DMS 273 (cell line): ENCODE results near the gene RHBG.
A peak's percentile ranks its signal among the peaks of the same experiment; 100 is the strongest.
"Not testable (repeated sequence)": the region's sequence is repeated elsewhere in the genome, so short reads cannot be mapped to it uniquely, and the experiment has no call there.

Experiments
- DNase-seq: peaks from one replicate; lab custom pipeline; 2025; ENCODE audit not compliant: unreplicated experiment; lab: John Stamatoyannopoulos, UW

The RHBG gene

GRCh38 chr1:156359973-156360372, 9.0 kb upstream of the RHBG start:
- DNase-seq = peak; percentile 67

DNA sequence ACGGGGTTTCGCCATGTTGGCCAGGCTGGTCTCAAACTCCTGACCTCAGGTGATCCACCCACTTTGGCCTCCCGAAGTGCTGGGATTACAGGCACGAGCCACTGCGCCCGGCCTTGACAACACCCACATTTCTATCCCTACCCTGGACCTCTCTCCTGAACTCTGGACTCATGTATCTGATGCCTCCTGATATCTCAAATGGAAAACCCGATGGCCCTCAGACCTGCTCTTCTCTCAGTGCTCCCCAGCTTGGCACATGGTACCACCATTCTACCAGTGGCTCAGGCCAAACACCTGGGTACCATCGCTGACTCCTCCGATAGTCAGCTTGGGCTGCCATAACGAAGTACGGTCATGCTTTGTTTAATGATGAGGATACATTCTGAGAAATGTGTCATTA, 8.5 kb upstream of the RHBG start:
- DNase-seq = no peak

- DNase-seq = no peak
Observed at GRCh38 chr1:156365754-156366153, 3.3 kb upstream of the RHBG start.

GRCh38 chr1:156366378-156367166, 2.4 kb upstream of the RHBG start:
- DNase-seq = no peak

GRCh38 chr1:156367383-156368156, 1.4 kb upstream of the RHBG start:
- no peak for DNase-seq

DNA sequence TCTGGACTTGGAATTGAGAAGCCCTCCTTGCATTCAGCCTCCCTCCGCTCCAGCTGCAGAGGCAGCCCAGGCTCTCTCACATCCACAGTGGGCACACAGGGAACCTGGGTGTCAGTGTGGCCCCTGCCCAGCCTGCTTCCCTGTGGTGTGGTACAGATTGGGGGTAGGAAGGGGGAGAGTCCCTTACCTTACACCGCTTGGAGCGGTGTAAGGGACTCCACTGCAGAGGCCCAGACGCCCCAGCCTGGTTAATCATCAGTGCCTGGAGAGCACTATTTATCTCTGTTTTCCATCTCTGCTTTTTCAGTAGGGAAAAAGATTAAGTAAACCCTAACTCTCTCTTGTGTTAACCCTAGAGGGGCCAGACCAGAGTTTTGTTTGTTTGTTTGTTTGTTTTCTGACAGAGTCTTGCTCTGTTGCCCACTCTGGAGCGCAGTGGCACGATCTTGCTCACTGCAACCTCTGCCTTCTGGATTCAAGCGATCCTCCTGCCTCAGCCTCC, 803 bp upstream of the RHBG start:
- no peak for DNase-seq

DNA sequence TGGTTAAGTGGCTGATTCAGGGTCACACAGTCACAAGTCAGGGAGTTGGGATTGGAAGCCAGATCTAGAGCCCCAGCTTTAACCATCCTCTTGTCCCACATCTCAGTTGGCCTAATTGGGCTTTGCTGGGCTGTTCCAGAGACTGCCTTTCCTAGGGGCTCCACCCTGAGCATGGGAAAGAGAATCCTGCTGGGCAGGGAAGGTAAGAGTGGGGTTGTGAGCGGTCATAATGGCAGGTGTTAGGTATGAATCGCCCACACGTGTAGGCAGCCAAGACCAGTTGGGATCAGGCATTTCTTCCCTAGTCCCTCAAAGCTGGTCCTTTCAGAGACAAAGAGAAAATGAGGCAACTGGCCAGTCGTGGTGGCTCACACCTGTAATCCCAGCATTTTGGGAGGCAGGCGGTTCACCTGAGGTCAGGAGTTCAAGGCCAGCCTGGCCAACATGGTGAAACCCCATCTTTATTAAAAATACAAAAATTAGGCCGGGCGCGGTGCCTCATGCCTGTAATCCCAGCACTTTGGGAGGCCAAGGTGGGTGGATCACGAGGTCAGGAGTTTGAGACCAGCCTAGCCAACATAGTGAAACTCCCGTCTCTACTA, 775 bp downstream of the RHBG start:
- DNase-seq = not testable (repeated sequence)

- DNase-seq = peak; percentile 66
Observed at GRCh38 chr1:156371553-156372264, 2.7 kb downstream of the RHBG start.

DNA sequence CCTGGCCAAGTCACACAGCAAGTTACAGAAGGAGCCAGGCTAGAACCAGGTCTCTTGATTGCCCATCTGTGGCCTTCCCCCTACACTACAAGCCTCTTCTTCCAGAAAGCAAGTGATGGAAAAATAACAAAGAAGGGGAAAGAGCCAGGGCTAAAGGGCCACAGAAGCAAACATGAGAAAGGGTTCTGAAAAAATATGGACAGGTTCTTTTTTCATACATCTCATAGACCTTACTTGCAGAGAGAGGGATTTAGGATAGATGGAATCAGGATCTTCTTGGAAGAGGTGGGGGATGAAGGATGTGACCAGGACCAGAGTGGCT, 3.2 kb downstream of the RHBG start:
- DNase-seq = no peak

DNA sequence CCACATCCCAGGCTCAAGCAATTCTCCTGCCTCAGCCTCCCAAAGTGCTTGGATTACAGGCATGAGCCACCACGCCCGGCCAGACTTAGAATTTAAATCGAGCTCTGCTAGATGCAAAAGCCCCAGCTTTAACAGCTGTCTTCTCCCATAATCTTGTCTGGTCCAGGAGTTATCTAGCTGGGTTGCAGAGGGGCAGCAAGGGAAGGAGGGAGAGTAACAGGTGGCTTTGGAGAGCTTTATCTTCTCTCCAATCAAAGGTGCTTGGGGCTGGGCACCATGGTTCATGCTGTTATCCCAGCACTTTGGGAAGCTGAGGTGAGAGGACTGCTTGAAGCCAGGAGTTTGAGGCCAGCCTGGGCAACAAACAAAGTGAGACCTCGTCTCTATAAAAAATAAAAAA, 3.9 kb downstream of the RHBG start:
- DNase-seq = no peak

DNA sequence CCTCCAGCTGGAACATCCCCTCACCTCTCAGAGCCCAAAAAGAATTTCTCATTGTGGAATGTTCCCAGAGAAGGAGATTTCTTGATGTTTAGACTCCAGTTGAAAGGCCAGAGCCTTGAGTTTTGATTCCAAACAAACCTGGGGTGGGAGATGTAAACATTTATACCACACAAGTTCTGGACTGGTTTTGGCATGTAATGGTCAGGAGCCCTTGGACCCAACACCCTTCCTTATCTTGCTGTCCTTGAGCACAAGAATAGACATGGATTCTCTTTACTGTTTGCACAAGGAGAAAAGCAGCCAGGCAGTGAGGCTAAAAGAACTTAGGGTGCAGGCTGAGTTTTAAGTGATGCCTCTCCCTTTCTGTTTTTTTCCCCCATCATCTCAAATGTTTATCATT, 4.5 kb downstream of the RHBG start:
- DNase-seq = no peak

DNA sequence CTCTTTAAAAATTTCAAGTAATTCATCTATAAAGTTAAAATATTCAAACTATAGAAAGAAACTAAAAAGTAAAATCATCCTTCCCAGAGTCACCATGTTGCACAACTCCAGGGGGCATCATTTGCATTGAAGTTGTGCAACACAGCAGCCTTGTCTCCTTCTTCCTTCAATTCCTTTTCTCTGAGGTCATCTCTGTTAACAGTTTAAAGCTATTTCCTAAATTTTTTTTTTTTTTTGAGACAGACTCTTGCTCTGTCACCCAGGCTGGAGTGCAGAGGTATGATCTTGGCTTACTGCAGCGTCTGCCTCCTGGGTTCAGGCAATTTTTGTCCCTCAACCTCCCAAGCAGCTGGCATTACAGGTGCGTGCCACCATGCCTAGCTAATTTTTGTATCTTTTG, 7.1 kb downstream of the RHBG start:
- no peak for DNase-seq

- DNase-seq = no peak
Observed at GRCh38 chr1:156376958-156377919, 8.2 kb downstream of the RHBG start.

DNA sequence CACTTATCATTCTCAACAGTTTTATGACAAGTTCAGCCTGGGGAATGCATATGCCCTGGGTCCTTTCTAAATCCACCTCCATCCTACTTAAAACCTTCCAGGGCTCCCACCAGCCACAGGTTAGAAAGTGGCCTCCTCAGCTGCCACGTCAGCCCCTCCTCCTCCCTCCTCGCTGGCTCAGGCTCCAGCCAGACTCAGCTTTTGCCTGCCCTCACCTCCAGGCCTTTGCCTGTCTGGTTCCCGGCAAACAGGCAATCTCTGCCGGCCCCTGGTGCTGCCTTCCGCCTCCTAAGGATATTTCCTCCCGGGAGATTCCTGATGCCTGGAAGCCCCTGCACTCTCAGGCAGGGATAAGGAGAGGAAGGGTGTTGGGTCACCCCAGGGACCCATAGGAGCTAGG, 9.5 kb downstream of the RHBG start:
- no peak for DNase-seq

GRCh38 chr1:156379420-156380165, 10.6 kb downstream of the RHBG start:
- DNase-seq = peak; percentile 58

DNA sequence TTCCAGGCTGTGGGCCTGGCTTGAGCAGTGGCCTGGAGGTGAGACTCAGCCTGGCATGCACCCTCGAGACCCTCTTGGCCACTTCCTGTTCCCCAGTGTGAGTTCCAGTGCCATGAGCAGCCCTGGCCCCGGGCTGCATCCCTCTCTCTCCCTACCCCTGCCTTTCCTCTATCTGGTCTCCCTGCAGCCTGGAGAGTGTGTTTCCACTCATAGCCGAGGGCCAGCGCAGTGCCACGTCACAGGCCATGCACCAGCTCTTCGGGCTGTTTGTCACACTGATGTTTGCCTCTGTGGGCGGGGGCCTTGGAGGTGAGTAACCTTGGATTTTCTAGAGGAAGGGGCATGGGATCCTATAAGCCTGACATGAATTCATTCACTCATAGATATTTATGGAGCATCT, 13.6 kb downstream of the RHBG start:
- no peak for DNase-seq

DNA sequence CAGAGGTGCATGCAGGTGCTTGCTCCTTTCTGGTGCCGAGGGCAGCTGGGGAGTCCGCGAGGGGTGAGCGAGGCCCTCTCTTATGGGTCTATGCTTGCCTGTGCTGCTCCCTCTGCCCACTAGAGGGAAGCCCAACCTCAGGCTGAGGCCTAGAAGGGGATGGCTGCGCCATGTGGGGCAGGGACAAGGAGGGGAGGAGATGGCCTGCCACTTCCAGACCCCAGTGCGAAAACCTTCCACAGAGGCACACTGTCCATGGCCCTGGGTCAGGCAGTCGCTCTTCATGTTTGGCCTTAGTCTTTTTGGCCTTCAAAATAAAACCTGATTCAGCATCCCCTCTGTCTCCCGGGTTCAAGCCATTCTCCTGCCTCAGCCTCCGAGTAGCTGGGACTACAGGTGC, 14.0 kb downstream of the RHBG start:
- DNase-seq = peak; percentile 92

GRCh38 chr1:156384007-156384406, 15.0 kb downstream of the RHBG start:
- no peak for DNase-seq

DNA sequence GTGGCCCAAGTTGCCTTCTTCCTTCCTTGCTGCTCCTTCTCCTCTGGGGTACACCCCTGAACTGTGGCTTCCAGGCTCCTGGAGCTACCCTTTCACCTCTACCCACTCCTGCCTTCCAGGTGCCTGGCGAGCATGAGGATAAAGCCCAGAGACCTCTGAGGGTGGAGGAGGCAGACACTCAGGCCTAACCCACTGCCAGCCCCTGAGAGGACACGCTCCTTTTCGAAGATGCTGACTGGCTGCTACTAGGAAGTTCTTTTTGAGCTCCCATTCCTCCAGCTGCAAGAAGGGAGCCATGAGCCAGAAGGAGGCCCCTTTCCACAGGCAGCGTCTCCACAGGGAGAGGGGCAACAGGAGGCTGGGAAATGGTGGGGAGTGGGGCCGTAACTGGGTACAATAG, 15.6 kb downstream of the RHBG start:
- DNase-seq = no peak
